OCI-LY3 (cell line): ENCODE data around the gene ANKK1.

Experiments used
- H2AFZ ChIP-seq: fragments of 200-600, 300-600 bp; shearing (Covaris generic); 2 replicates; pipeline ENCODE4 v1.6.0; 2014; ENCODE audit warnings: antibody characterized with exemption, low read depth, low read length
- H3K27ac ChIP-seq: fragments of 200-600, 300-600 bp; sonication (generic); 2 replicates; pipeline ENCODE4 v1.5.1; 2014; ENCODE audit warnings: mild to moderate bottlenecking, low read length, moderate library complexity, mixed read lengths
- H3K27me3 ChIP-seq: fragments of 200-600, 300-600 bp; sonication (generic); 2 replicates; pipeline ENCODE4 v1.6.1; 2014; ENCODE audit warnings: low read depth, low read length, mixed read lengths
- H3K36me3 ChIP-seq: fragments of 200-600, 300-600 bp; sonication (generic); replicated peaks from 2 replicates; pipeline ENCODE3; 2014; ENCODE audit warnings: low read depth, low read length, mixed read lengths
- H3K4me1 ChIP-seq: fragments of 300-600, 200-600 bp; sonication (generic); 2 replicates; pipeline ENCODE4 v1.6.1; 2014; ENCODE audit warnings: low read length, mixed read lengths
- H3K4me2 ChIP-seq: fragments of 200-600, 300-600 bp; sonication (generic); 2 replicates; pipeline ENCODE4 v1.6.1; 2014; ENCODE audit warnings: low read length, mixed read lengths
- H3K4me3 ChIP-seq: fragments of 300-600, 200-600 bp; sonication (generic); 2 replicates; pipeline ENCODE4 v1.5.1; 2014; ENCODE audit warnings: antibody characterized with exemption, mild to moderate bottlenecking, low read length, moderate library complexity
- H3K79me2 ChIP-seq: fragments of 300-600, 200-600 bp; shearing (Covaris generic); 2 replicates; pipeline ENCODE4 v1.6.1; 2014; ENCODE audit warnings: mild to moderate bottlenecking, low read length, mixed read lengths
- H3K9ac ChIP-seq: fragments of 300-600, 200-600 bp; shearing (Covaris generic); 2 replicates; pipeline ENCODE4 v1.6.0; 2014; ENCODE audit warnings: mild to moderate bottlenecking, low read length, moderate library complexity
- H3K9me3 ChIP-seq: fragments of 200-600, 300-600 bp; shearing (Covaris generic); 2 replicates; pipeline ENCODE4 v1.6.1; 2014; ENCODE audit warnings: low read length, mixed read lengths; ENCODE audit not compliant: insufficient read depth
- H4K20me1 ChIP-seq: fragments of 200-600, 300-600 bp; sonication (generic); 2 replicates; pipeline ENCODE4 v1.6.1; 2016; ENCODE audit warnings: low read length, mixed read lengths; ENCODE audit not compliant: insufficient read depth
- EZH2phosphoT487 ChIP-seq: fragments of 200-600 bp; shearing (Covaris generic); IDR thresholded peaks from 2 replicates; pipeline ENCODE4 v1.6.1; 2018; ENCODE audit warnings: antibody characterized with exemption, mixed run types, low read depth
- TF ChIP-seq, protein P1 (sequence below): fragments of 200-600, 300-600 bp; sonication (generic); IDR thresholded peaks from 2 replicates; pipeline ENCODE4 v1.5.1; 2014; ENCODE audit warnings: antibody characterized with exemption, low read length, low read depth

Gene ANKK1

DNA sequence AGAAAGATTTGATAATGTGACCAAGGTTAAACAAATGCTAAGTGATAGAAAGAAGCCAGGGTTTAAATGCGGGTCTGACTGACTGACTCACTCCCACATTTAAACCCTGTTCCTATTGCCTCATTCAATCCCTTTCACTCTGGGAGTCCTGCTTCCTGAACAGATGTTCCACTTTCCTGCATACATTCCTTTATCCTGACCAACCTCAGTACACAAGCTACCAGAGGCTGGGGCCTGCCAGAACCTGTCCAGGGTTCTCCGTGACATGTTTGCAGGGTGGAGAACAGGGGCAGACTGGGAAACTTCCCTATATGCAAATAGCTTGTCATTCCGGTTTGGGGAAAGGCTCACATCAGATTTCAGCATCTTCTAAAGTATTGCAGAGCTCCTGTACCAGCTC is 3.0 kb upstream of the ANKK1 start:
- TF ChIP-seq EZH2phosphoT487, result no peak
- TF ChIP-seq, protein P1, sequence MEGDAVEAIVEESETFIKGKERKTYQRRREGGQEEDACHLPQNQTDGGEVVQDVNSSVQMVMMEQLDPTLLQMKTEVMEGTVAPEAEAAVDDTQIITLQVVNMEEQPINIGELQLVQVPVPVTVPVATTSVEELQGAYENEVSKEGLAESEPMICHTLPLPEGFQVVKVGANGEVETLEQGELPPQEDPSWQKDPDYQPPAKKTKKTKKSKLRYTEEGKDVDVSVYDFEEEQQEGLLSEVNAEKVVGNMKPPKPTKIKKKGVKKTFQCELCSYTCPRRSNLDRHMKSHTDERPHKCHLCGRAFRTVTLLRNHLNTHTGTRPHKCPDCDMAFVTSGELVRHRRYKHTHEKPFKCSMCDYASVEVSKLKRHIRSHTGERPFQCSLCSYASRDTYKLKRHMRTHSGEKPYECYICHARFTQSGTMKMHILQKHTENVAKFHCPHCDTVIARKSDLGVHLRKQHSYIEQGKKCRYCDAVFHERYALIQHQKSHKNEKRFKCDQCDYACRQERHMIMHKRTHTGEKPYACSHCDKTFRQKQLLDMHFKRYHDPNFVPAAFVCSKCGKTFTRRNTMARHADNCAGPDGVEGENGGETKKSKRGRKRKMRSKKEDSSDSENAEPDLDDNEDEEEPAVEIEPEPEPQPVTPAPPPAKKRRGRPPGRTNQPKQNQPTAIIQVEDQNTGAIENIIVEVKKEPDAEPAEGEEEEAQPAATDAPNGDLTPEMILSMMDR, result no peak
- H3K4me1 ChIP-seq, result no peaks in the 10 kb centered on the region
- H3K36me3 ChIP-seq, result no peaks in the 10 kb centered on the region
- no peaks in the 10 kb centered on the region for H3K9me3 ChIP-seq
- H3K27me3 ChIP-seq, result peaks cover 9% of the 10 kb centered on the region
- no peaks in the 10 kb centered on the region for H4K20me1 ChIP-seq
- H2AFZ ChIP-seq, result no peak overlapping the region
- no peak overlapping the region for H3K9ac ChIP-seq
- H3K79me2 ChIP-seq, result no peaks in the 10 kb centered on the region
- no peak overlapping the region for H3K27ac ChIP-seq
- no peak overlapping the region for H3K4me3 ChIP-seq
- H3K4me2 ChIP-seq, result no peak overlapping the region

DNA sequence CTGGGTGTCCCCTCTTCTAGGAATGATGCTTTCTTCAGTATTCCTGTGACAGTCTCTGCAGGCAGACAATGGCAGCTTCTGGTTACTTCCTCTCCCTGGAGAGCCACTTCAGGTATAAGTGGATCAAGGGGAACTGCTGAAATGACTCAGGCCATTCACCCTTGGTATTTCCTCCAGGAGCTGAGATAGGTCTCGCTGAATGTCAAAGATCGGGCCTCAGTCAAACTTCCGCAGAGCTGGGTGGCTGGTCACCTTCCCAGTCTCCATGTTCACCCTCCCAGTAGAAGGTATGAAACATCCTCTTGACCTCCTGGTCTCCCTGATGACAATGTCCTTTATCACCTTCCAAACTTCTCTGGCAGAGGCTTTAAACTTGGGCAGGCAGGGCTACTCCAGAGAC is 1.8 kb upstream of the ANKK1 start:
- Histone ChIP-seq H4K20me1 (no peaks in the 10 kb centered on the region), H2AFZ (no peak overlapping the region), H3K27me3 (peaks cover 9% of the 10 kb centered on the region)

DNA sequence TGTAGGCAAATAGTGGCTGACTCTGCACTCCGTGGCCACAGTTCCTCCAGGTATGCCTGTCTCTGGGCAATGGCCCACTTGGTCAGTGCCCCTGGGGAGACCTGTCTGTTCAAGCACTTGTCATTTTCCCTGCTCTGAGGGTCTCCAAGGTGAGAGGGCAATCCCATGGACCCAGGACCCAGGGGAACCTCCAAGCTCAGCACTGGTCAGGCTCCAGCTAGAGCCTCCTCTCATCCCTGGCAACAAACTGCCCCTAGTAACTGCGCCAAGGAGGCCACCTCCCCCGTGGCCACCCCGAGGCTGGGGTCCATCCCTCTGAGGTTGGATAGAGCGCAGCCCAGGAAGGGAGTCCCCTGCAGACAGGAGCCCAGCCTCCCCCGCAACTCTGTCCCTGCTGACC is 713 bp upstream of the ANKK1 start:
- TF ChIP-seq, protein P1, result no peak
- no peak for TF ChIP-seq EZH2phosphoT487
- Histone ChIP-seq H3K4me1 (no peaks in the 10 kb centered on the region), H3K4me3 (no peak overlapping the region), H2AFZ (no peak overlapping the region), H3K36me3 (no peaks in the 10 kb centered on the region), H4K20me1 (no peaks in the 10 kb centered on the region), H3K9me3 (no peaks in the 10 kb centered on the region), H3K27ac (no peak overlapping the region), H3K4me2 (no peak overlapping the region), H3K9ac (no peak overlapping the region), H3K27me3 (peaks cover 20% of the 10 kb centered on the region), H3K79me2 (no peaks in the 10 kb centered on the region)

More for the DNA sequence above, 1.8 kb upstream of the ANKK1 start:
- Histone ChIP-seq H3K36me3 (no peaks in the 10 kb centered on the region), H3K27ac (no peak overlapping the region), H3K79me2 (no peaks in the 10 kb centered on the region), H3K9me3 (no peaks in the 10 kb centered on the region), H3K9ac (no peak overlapping the region), H3K4me1 (no peaks in the 10 kb centered on the region), H3K4me2 (no peak overlapping the region), H3K4me3 (no peak overlapping the region)
- no peak for TF ChIP-seq EZH2phosphoT487
- TF ChIP-seq, protein P1, result no peak

DNA sequence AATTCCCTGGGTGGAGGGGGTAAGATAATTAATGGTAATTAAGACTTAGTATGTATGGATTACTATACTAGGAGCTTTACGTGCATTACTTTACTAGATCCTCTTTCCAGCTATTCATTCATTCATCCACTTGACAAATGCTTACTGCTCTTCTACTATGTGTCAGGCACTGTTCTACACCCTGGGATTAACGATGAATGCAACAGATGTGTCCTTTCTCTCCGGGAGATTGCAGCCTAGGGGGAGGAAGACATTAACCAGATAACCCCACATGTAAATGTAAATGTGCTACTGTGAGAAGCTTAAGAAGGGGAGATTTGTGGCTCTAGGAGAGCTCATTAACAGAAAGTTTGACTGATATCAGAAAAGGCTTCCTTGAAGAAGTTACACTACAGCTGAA is 1.7 kb downstream of the ANKK1 start:
- H3K27ac ChIP-seq, result no peak overlapping the region
- H2AFZ ChIP-seq, result no peak overlapping the region
- H3K9ac ChIP-seq, result no peak overlapping the region
- TF ChIP-seq, protein P1, result no peak
- H4K20me1 ChIP-seq, result no peaks in the 10 kb centered on the region
- no peaks in the 10 kb centered on the region for H3K4me1 ChIP-seq
- no peaks in the 10 kb centered on the region for H3K9me3 ChIP-seq
- no peak overlapping the region for H3K4me2 ChIP-seq
- H3K4me3 ChIP-seq, result no peak overlapping the region
- H3K27me3 ChIP-seq, result peaks cover 30% of the 10 kb centered on the region
- no peaks in the 10 kb centered on the region for H3K36me3 ChIP-seq
- H3K79me2 ChIP-seq, result no peaks in the 10 kb centered on the region
